ENCODE data around the gene USP8. TPM values are rescaled to one million over a fixed set of nuclear protein-coding genes. Genes with fewer than 3 reads are reported as not detected.

The USP8 gene
- total and polyA plus RNA-seq, 2 of the 4 experiments (the other 2 are of a cell fraction), result 25.4 to 52.2 TPM

DNA sequence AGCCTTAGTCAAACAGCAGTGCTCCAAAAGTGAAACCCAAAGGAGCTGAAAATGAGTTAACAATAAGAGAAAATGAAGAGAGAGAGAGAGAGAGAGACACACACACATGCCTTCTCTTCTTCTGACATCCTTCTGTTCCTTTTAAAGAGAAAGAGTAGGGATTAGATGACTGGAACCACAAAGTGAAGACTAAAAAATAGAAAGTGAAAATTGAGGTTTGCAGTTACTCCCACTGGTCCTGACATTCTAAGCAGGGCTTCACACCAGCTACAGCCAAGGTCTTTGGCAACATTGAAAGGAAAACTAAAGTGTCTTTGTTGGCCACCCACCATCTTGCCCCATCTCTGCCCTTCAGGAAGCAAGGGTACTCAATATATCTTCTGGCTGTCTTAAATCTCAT is 63.1 kb downstream of the USP8 start:
- dilution Hi-C loops (cut with HindIII; ENCODE audit: low sequenced_read_pairs, unreplicated experiment), result no loop called here
- ChIA-PET CTCF (no interaction called here), POLR2A (ENCODE audit: unreplicated experiment) (no interaction called here)
- Histone ChIP-seq H3K79me1 (ENCODE audit: low read depth in 1 of 2, low read length in 2 of 2) (peaks cover 0 to 4% of the 10 kb centered on the region in 2 experiments; a peak in 1 of 4 replicates), H4K5ac (ENCODE audit: low read depth, low read length) (no peak overlapping the region), H3K23ac (ENCODE audit: low read depth, low read length) (no peak overlapping the region), H3K9me3 (ENCODE audit: control insufficient read depth, insufficient read depth, low read length) (no peaks in the 10 kb centered on the region), H3K27ac (ENCODE audit: insufficient read depth, low read length) (no peak overlapping the region), H3K4me2 (ENCODE audit: low read depth, low read length) (no peak overlapping the region), H3K56ac (ENCODE audit: extremely low read depth, insufficient read depth, low read length) (no peak overlapping the region), H2AFZ (replicated peaks; ENCODE audit: low read length, poor library complexity) (no peak overlapping the region), H3K18ac (ENCODE audit: low read depth, low read length) (no peak overlapping the region), H2BK120ac (ENCODE audit: low read depth, low read length) (no peak overlapping the region), H3K9ac (ENCODE audit: low read depth, low read length) (no peak overlapping the region), H4K20me1 (ENCODE audit: insufficient read depth, low read length) (no peaks in the 10 kb centered on the region; the same call in 1 of the 2 replicates), H3K9me1 (ENCODE audit: insufficient read depth, low read length) (no peaks in the 10 kb centered on the region; the same call in 1 of the 2 replicates), H2BK5ac (ENCODE audit: low read depth, low read length, poor library complexity, severe bottlenecking) (no peak overlapping the region), H2BK20ac (ENCODE audit: low read depth, low read length) (no peak overlapping the region), H3K27me3 (ENCODE audit: control insufficient read depth, insufficient read depth, low read length) (no peaks in the 10 kb centered on the region), H3K4ac (ENCODE audit: low read depth, low read length) (no peak overlapping the region), H4K91ac (ENCODE audit: insufficient read depth, low read depth, low read length) (no peak overlapping the region), H2AK5ac (ENCODE audit: low read depth, low read length) (no peak overlapping the region), H3K4me1 (ENCODE audit: control insufficient read depth, insufficient read depth, low read length) (no peaks in the 10 kb centered on the region), H3K4me3 (ENCODE audit: insufficient read depth, low read depth, low read length) (no peak overlapping the region), H2BK15ac (ENCODE audit: low read depth, low read length) (no peak overlapping the region), H4K8ac (ENCODE audit: low read depth in 2 of 2, low read length in 2 of 2) (no peak overlapping the region), H3K36me3 (ENCODE audit: control insufficient read depth, insufficient read depth, low read length) (peaks cover 23% of the 10 kb centered on the region), H2AK9ac (replicated peaks; ENCODE audit: low read depth, low read length, poor library complexity) (no peak overlapping the region), H3K14ac (replicated peaks; ENCODE audit: low read depth, low read length) (no peak overlapping the region)
- ATAC-seq (ENCODE audit: low read depth) (no peak), DNase-seq (no peak)
- in situ Hi-C loops (cut with MboI; ENCODE audit: low sequenced_read_pairs), result no loop called here
- TF ChIP-seq POLR2A (IDR thresholded peaks at IDR 0.05; ENCODE audit: low read depth, low read length) (no peak), BHLHE40 (IDR thresholded peaks at IDR 0.05; ENCODE audit: low read depth, low read length) (no peak), MXI1 (IDR thresholded peaks at IDR 0.05; ENCODE audit: borderline replicate concordance, low read depth, low read length) (no peak), FOS (IDR thresholded peaks at IDR 0.05; ENCODE audit: low read depth, low read length) (no peak), MAFK (IDR thresholded peaks at IDR 0.05; ENCODE audit: low read depth, low read length) (no peak), CEBPB (IDR thresholded peaks at IDR 0.05; ENCODE audit: low read depth, low read length) (no peak), CHD1 (IDR thresholded peaks at IDR 0.05; ENCODE audit: low read depth, low read length) (no peak), NFE2L2 (IDR thresholded peaks at IDR 0.05; ENCODE audit: low read depth, low read length) (no peak), RCOR1 (IDR thresholded peaks at IDR 0.05; ENCODE audit: insufficient replicate concordance, low read length) (no peak), RAD21 (IDR thresholded peaks at IDR 0.05; ENCODE audit: low read length) (no peak), MAZ (IDR thresholded peaks at IDR 0.05; ENCODE audit: borderline replicate concordance, low read depth, low read length) (no peak)
- TF ChIP-seq, protein P1, sequence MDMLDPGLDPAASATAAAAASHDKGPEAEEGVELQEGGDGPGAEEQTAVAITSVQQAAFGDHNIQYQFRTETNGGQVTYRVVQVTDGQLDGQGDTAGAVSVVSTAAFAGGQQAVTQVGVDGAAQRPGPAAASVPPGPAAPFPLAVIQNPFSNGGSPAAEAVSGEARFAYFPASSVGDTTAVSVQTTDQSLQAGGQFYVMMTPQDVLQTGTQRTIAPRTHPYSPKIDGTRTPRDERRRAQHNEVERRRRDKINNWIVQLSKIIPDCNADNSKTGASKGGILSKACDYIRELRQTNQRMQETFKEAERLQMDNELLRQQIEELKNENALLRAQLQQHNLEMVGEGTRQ (IDR thresholded peaks at IDR 0.05; ENCODE audit: low read depth, low read length), result no peak
- TF ChIP-seq, protein P2, sequence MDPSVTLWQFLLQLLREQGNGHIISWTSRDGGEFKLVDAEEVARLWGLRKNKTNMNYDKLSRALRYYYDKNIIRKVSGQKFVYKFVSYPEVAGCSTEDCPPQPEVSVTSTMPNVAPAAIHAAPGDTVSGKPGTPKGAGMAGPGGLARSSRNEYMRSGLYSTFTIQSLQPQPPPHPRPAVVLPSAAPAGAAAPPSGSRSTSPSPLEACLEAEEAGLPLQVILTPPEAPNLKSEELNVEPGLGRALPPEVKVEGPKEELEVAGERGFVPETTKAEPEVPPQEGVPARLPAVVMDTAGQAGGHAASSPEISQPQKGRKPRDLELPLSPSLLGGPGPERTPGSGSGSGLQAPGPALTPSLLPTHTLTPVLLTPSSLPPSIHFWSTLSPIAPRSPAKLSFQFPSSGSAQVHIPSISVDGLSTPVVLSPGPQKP (IDR thresholded peaks at IDR 0.05; ENCODE audit: borderline replicate concordance, low read depth, low read length), result no peak
- TF ChIP-seq, protein P3, sequence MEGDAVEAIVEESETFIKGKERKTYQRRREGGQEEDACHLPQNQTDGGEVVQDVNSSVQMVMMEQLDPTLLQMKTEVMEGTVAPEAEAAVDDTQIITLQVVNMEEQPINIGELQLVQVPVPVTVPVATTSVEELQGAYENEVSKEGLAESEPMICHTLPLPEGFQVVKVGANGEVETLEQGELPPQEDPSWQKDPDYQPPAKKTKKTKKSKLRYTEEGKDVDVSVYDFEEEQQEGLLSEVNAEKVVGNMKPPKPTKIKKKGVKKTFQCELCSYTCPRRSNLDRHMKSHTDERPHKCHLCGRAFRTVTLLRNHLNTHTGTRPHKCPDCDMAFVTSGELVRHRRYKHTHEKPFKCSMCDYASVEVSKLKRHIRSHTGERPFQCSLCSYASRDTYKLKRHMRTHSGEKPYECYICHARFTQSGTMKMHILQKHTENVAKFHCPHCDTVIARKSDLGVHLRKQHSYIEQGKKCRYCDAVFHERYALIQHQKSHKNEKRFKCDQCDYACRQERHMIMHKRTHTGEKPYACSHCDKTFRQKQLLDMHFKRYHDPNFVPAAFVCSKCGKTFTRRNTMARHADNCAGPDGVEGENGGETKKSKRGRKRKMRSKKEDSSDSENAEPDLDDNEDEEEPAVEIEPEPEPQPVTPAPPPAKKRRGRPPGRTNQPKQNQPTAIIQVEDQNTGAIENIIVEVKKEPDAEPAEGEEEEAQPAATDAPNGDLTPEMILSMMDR (conservative IDR thresholded peaks at IDR 0.05; ENCODE audit: low read depth, low read length), result no peak
- intact Hi-C loops (cut with micrococcal nuclease), result loop anchor here (10.0 kb wide), 1 partner anchor 418 kb away; the partner anchor contains the start of gene AP4E1
- no TSS peak for BruUV-seq (replicated peaks)
